Testis (tissue), 2 donors: ENCODE measurements around the gene CD8A.

ENCODE experiments used
- POLR2A ChIP-seq: fragments of 450-650 bp; IDR thresholded peaks from one replicate; pipeline ENCODE4 v1.6.1; 2017; ENCODE audit warnings: antibody characterized with exemption, mild to moderate bottlenecking, moderate library complexity
- TF ChIP-seq, protein P1 (sequence below), 3 experiments: fragments of 450-650 bp in 2 of 3; fragments of 200-600 bp in 1 of 3; sonication (generic) in 1 of 3; IDR thresholded peaks; one replicate each; pipeline ENCODE4 v1.5.1; 2016 to 2019; ENCODE audit warnings: antibody characterized with exemption in 3 of 3, mild to moderate bottlenecking in 2 of 3, moderate library complexity in 1 of 3

DNA sequence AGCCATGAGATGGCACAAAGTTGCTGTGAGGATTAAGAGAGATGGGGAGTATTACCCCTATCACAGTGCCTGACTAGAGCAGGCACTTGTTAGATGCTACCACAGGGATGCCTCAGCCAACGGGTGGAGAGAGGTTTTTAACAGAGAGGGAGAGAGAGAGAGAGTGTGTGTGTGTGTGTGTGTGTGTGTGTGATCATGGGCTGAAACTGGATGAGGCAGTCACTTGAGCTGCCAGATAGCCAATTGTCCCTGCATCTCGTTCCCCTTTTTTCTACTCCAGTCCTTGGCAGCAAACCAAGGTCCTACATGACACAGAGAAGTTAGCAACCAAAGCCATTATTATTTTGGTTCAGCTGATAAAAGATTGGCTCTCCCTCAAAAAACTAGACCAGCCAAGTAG, 3.0 kb downstream of the CD8A start:
- no peak for TF ChIP-seq POLR2A
- TF ChIP-seq, protein P1, sequence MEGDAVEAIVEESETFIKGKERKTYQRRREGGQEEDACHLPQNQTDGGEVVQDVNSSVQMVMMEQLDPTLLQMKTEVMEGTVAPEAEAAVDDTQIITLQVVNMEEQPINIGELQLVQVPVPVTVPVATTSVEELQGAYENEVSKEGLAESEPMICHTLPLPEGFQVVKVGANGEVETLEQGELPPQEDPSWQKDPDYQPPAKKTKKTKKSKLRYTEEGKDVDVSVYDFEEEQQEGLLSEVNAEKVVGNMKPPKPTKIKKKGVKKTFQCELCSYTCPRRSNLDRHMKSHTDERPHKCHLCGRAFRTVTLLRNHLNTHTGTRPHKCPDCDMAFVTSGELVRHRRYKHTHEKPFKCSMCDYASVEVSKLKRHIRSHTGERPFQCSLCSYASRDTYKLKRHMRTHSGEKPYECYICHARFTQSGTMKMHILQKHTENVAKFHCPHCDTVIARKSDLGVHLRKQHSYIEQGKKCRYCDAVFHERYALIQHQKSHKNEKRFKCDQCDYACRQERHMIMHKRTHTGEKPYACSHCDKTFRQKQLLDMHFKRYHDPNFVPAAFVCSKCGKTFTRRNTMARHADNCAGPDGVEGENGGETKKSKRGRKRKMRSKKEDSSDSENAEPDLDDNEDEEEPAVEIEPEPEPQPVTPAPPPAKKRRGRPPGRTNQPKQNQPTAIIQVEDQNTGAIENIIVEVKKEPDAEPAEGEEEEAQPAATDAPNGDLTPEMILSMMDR (IDR thresholded peaks at IDR 0.05), result no peak
